HG03097 (cell line): ENCODE data around the gene EPG5.
"Not testable (repeated sequence)": the region's sequence is repeated elsewhere in the genome, so short reads cannot be mapped to it uniquely, and the experiment has no call there.

Experiments used
- ATAC-seq: cut with Tn5 transposase; IDR thresholded peaks from one replicate; pipeline ENCODE4 v1.9.1; 2021; ENCODE audit not compliant: unreplicated experiment, low FRiP score

EPG5 gene

GRCh38 chr18:45871431-45872084 is 95.6 kb downstream of the EPG5 start:
- no peak for ATAC-seq

- ATAC-seq: no peak
These were observed 96.7 kb downstream of the EPG5 start for GRCh38 chr18:45870419-45870818.

DNA sequence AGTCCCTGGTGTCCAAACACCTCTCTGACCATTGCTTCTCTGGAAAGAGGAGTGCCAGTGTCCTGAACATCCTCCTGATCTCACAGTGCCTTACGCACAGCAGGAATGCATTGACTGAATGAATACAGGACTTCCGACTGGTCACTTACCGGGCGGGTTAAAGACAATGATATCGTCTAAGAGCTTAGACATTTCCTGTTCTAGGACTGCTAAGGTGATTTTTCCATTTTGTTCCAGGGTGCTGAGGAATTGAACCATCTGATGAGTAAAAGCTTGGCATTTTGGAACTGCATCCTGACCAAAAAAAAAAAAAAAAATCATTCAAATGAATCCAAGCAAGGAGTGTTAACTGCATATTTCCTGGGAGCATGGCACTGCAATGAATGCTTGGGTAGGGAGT is 101.7 kb downstream of the EPG5 start:
- ATAC-seq: no peak

GRCh38 chr18:45864081-45864480 is 103.0 kb downstream of the EPG5 start:
- no peak for ATAC-seq

DNA sequence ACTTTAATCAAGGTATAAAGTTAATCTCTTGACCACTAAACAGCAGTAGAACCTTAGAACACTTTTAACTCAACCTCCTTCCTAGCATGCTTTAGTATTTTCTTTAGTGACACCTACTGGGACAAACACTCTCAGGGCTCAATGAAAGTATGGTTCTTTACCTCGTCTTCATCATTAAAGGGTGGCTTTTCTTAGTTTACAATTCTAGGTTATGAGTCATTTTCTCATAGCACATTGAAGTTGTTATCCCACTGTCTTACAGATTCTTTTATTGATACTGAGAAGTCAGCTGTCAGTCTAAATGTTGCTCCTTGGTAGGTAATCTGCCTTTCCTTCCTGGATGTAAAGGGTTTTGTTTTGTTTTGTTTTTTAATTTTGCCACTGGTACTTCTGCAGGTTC is 103.7 kb downstream of the EPG5 start:
- no peak for ATAC-seq

- no peak for ATAC-seq
These were observed 105.2 kb downstream of the EPG5 start for GRCh38 chr18:45861926-45862325.

GRCh38 chr18:45860971-45861370 is 106.2 kb downstream of the EPG5 start:
- ATAC-seq: no peak

GRCh38 chr18:45860492-45860891 is 106.6 kb downstream of the EPG5 start:
- ATAC-seq: no peak

DNA sequence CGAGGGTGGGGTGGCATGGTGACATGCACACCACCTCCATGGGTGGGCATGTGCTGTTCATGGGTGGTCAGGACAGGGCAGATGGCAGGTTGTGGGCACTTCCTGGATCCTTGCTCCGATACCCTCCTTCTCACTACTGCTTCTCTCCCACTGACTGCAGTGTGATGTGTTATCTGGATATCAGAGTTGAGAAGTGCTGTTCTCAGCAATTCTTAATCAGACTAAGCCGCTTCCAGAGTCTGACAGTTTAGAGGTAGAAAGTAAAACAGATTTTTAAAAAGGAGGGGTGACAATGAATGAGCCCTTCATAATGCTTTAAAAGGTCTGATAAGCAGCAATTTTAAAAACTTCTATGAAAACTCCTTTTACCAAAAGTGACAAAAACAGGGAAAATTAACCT is 107.8 kb downstream of the EPG5 start:
- no peak for ATAC-seq

- ATAC-seq: no peak
These were observed 110.6 kb downstream of the EPG5 start for GRCh38 chr18:45856531-45856930.

- ATAC-seq: no peak
These were observed 113.0 kb downstream of the EPG5 start for GRCh38 chr18:45854036-45854586.

DNA sequence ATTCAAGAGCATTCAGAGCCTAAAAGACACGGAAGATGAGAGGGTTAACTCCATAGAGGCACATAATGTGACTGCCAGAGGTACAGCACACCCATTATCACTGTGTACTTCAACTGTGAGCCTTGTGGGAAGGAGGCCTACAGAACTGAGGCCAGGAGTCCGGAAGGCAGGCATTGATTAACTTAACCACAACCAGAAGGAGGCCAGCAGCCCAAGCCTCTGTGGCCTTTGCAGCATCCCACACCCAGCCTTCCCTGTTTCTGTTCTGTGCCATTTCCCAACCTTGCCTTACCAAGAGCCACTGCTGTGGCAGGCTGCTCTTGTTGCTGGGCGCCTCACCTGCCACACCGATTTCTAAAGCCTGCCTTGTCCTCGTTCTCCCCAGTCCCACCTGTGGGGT is 114.5 kb downstream of the EPG5 start:
- ATAC-seq: no peak

DNA sequence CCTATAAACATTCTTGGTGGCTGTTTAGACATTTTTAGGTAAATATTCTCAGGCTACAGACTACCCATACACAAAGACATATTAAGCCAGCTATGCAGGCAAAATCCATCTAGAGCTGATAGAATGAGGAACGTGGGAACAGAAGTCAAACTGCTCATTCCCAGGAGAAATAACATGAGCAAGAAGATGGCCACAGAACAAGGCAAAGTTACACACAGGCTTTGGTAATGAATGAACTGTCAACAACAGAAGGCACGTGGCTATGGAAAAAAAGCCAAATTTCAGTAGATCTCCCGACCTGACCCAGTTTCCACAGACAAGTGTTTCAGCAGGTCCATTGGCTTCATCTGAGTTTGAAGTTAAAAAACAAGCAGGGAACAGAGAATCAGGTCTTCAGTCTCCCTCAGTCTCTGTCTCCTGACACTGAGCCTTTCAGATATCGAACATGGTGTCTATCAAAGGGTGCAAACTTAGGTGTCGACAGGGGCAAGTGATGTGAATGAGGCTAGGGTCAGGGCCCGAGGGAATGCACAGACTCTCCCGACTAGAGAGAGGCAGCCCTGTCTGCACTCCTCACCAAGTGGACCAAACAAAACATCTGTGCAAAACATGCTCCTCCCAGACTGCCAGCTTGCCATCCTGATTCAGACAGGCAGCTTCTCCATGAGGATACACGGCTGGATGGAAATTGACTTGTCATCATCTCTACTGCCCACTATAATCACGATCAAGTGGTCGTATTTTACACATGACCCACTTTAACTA is 115.8 kb downstream of the EPG5 start:
- ATAC-seq: no peak

- ATAC-seq: no peak
These were observed 117.1 kb downstream of the EPG5 start for GRCh38 chr18:45850021-45850420.

DNA sequence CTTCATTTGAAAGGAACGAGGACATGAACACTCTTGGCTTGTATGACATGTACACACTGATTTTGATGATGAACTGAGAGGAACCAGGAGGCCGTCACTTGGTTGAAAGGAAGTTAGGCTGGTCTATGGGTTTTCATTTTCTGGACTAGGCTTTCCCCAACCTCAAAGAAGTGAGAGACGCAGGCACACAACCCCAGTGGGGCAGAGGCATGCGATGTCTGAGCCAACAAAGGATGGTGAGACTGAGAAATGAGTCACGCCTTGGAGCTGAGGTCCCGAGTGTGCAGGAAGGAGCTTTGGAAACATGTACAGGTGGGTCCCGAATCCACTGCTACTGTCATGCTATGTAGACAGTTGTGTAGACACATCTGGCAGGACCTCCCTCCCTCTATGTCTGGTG is 117.6 kb downstream of the EPG5 start:
- ATAC-seq: no peak

DNA sequence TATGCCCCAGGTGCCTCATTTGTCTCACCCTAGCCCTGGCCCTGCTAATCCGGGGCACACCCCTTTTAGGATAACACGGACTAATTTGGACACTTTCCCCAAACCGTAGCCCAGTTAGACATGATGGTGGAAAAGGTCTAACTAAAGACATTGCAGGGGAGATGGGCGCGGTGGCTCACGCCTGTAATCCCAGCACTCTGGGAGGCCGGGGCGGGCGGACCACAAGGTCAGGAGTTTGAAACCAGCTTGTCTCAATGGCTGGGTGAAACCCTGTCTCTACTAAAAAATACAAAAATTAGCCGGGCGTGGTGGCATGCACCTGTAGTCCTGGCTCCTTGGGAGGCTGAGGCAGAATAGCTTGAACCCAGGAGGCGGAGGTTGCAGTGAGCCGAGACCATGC is 118.5 kb downstream of the EPG5 start:
- not testable (repeated sequence) for ATAC-seq

DNA sequence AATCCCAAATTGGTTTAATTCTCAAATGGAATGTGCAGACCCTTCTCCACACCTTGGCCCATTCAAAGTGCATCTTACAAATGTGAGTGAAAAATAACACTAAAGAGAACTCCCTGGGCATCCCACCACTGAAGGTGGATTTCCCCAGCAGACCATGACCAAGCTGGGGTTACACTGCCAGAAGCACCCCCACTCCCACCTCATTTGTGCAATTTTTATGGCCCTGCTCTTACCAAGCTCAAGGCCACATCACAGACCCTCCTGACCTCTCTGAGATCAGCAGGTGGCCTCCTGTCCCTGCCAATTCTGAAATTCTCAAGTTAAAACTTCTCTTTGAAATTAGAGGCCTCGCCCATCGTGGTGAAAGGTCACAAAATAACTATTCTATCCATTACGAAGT is 120.0 kb downstream of the EPG5 start:
- no peak for ATAC-seq

GRCh38 chr18:45845410-45845809 is 121.7 kb downstream of the EPG5 start:
- no peak for ATAC-seq

DNA sequence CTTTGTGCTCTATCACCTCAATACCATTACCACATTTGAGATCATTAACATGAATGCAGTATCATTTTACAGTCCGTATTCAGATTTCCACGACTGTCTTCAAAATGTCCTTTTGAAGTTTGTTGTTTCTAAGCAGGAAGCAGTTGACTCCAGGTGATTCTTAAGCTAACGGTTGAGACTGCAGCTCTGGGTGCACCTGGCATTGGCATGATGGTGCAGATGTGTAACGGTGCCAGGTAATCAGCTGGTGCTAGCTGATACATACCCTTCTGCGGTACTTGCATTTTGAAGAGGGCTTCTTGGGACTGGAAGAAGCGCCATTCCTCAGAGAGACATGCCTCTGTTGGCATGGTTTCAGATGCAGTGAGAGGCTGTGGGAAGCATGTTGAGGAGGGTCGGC is 122.2 kb downstream of the EPG5 start:
- ATAC-seq: no peak

- ATAC-seq: no peak
These were observed 124.1 kb downstream of the EPG5 start for GRCh38 chr18:45843019-45843418.

- no peak for ATAC-seq
These were observed 125.2 kb downstream of the EPG5 start for GRCh38 chr18:45841765-45842442.
